ENCODE measurements around the gene TEX11.

TEX11 gene

GRCh38 chrX:70485466-70485865 lies 423.0 kb downstream of the TEX11 start:
- DNase-seq, result peak; percentile 20

GRCh38 chrX:70482300-70482699 lies 426.2 kb downstream of the TEX11 start:
- DNase-seq, result no peak

GRCh38 chrX:70481471-70482270 lies 426.8 kb downstream of the TEX11 start:
- DNase-seq, result no peak

GRCh38 chrX:70480660-70481018 lies 427.9 kb downstream of the TEX11 start:
- no peak for DNase-seq

GRCh38 chrX:70479922-70480659 lies 428.4 kb downstream of the TEX11 start:
- no peak for DNase-seq

GRCh38 chrX:70479247-70479921 lies 429.1 kb downstream of the TEX11 start:
- no peak for DNase-seq

Measured in NCI-H1048 (cell line).